GM18499 (cell line): Measurements from ENCODE around the gene ZCCHC4.
"Not testable (repeated sequence)": the region's sequence is repeated elsewhere in the genome, so short reads cannot be mapped to it uniquely, and the experiment has no call there.

ENCODE experiments used
- ATAC-seq: cut with Tn5 transposase; IDR thresholded peaks from one replicate; pipeline ENCODE4 v1.9.1; 2021; ENCODE audit warnings: moderate number of reproducible peaks; ENCODE audit not compliant: insufficient read depth, unreplicated experiment

ZCCHC4 gene

DNA sequence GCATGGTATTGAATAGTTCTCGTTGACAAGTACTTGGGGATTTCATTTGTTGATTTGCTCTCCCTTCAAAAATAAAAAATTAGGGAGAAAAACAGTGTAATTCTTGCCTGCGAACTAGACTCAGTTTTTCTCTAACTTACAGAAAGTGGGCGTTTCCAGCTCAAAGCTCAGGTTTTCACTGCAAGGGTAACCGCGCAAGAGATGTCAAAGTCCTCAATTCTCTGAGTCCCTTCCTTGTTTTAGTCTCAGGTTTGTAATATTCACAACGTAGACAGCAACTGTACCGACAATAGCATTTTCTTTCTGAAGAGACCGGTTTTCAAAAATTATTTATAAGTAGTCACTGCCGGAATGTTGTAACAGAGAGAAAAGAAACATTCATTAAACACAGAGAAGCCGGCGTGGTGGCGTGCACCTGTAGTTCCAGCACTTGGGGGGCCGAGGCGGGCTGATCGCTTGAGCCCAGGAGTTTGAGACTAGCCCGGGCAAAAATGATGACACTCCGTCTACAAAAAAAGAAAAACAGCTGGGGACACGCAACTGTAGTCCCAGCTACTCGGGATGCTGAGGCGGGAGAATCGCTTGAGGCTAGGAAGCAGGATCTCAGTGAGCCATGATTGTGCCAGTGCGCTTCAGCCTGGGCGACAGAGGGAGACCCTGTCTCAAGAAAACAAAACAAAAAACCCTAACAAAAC lies 774 bp downstream of the ZCCHC4 start:
- ATAC-seq, result no peak

GRCh38 chr4:25320336-25320735 lies 7.8 kb downstream of the ZCCHC4 start:
- no peak for ATAC-seq

- ATAC-seq, result no peak
Measured at GRCh38 chr4:25320773-25321172, 8.2 kb downstream of the ZCCHC4 start.

GRCh38 chr4:25321703-25322102 lies 9.1 kb downstream of the ZCCHC4 start:
- no peak for ATAC-seq

GRCh38 chr4:25328463-25328862 lies 15.9 kb downstream of the ZCCHC4 start:
- ATAC-seq, result not testable (repeated sequence)

- ATAC-seq, result no peak
Measured at GRCh38 chr4:25330335-25330734, 17.8 kb downstream of the ZCCHC4 start.

GRCh38 chr4:25330905-25331808 lies 18.6 kb downstream of the ZCCHC4 start:
- peak; percentile 72 for ATAC-seq

DNA sequence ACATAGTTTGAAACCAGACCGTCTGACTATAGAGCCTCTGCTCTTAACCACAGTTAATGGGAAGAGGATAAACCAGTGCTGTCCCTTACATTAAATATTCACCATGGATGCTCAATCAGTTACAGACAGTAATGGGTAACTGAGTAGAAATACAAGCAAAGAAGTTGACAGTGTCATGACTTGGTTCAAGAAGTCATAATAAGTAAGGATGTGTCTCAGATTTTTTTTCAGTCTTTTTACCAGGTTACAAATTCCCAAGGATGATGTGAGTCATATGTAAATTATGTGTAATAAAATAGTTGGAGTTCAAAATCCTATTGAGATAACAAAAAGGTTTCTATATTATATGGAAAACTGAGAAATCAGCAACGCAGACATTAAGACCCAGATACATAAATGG lies 31.1 kb downstream of the ZCCHC4 start:
- no peak for ATAC-seq

DNA sequence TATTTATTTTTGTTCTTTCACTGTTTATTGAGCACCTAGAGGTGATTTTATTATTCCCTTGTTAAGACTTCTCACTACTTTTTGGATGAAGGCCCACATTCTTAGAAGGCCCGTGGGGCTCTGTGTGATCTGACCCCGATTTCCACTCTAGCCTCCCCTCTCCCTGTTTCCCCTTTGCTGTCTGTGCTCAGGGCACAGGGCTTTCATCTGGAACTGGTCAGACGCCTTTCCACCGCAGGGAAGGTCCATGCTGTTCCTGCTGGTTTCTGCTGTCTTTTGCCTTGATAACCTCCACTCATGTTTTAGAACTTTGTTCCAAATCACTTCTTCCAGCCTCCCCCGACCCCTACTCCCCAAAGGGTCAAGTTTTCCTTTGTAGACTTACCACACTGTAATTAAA lies 33.2 kb downstream of the ZCCHC4 start:
- ATAC-seq, result no peak

GRCh38 chr4:25346913-25347312 lies 34.3 kb downstream of the ZCCHC4 start:
- peak; percentile 49 for ATAC-seq

- no peak for ATAC-seq
Measured at GRCh38 chr4:25347473-25347872, 34.9 kb downstream of the ZCCHC4 start.

- ATAC-seq, result no peak
Measured at GRCh38 chr4:25347971-25348370, 35.4 kb downstream of the ZCCHC4 start.

DNA sequence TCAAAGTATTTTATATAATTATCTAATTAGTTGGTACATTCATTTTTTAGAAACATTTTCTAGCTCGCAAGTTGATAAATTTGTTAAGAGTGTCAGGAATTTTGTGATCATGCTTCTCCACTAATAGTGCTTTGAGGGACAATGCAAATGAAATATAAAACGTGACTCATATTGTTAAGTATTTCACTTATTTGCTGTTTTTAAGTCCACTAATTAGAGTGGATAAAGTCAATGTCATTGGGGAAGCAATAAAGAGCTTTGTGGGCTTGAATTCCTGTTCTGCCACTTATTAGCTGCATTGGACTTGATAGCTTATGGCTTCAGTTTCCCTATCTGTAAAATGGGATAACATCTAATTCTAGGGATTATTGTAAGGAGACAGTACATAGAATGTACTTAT lies 38.0 kb downstream of the ZCCHC4 start:
- ATAC-seq, result no peak

DNA sequence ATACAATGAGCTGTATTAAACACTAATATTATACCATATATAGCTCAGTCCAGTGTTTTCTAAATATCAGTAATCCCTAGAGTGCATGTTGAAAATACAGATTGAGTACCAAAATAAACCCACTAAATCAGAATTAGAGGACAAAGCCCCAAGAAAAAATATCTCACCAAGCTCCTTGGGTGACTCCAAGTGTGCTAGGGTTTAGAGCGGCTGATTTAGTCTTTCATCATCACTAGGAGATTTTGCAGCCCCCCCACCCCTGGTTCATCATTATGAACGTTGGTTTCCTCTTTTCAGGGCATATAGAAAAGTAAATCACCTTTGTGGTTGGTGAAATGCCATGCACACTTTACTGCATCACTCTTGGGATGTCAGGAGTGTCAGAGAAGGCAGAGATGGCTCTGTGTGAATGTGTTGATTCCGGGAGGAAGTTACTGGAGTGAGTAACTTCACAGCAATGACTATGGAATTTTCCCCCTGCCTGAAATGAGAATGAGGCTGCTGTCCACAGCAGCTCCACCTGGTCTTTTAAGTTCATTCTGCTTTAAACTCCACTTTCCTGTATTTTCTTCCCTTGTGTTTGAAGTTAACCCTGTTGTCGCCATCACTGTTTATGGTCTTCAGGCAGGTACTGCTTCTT lies 39.3 kb downstream of the ZCCHC4 start:
- no peak for ATAC-seq

GRCh38 chr4:25356068-25356467 lies 43.5 kb downstream of the ZCCHC4 start:
- ATAC-seq, result no peak

GRCh38 chr4:25358515-25359275 lies 46.1 kb downstream of the ZCCHC4 start:
- ATAC-seq, result no peak

- ATAC-seq, result no peak
Measured at GRCh38 chr4:25361253-25361652, 48.7 kb downstream of the ZCCHC4 start.

GRCh38 chr4:25367004-25367621 lies 54.5 kb downstream of the ZCCHC4 start:
- no peak for ATAC-seq

- no peak for ATAC-seq
Measured at GRCh38 chr4:25367877-25368276, 55.3 kb downstream of the ZCCHC4 start.

DNA sequence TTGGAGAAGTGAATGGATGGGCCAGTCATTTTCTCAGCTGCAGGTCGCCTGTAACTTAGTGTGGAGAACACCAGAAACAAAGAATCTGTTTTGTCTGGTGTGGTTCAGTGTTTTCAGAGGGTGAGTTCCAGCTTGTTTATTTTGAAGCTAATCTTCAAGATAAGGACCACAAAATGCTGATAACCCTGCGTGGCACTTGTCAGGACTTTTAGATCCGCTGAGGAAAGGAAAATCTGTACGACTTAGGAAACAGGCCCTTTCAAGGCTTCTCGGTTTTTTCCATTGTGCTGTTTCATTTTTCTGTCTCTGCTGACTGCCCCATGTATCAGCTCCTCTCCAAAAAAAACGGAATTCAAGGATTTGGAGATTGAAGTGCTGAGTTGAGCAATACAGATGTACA lies 55.7 kb downstream of the ZCCHC4 start:
- no peak for ATAC-seq
